Sigmoid colon (tissue), 7 donors: ENCODE measurements around the gene MPP1. TPM values are rescaled to one million over a fixed set of nuclear protein-coding genes. Genes with fewer than 3 reads are reported as not detected.

Source experiments
- DNase-seq: peaks from one replicate; pipeline ENCODE4 v3.0.0-alpha.2; 2019
- H3K27ac ChIP-seq, 4 donors: fragments of 200-600 bp; sonication (generic); one replicate each; pipeline ENCODE4 v1.5.1; 2016 to 2019; ENCODE audit warnings: mild to moderate bottlenecking in 1 of 4
- H3K27me3 ChIP-seq, 3 donors: fragments of 200-600 bp; sonication (generic); one replicate each; pipeline ENCODE4 v1.5.1; 2019; ENCODE audit warnings: mild to moderate bottlenecking in 1 of 3
- H3K36me3 ChIP-seq, 4 donors: fragments of 200-600 bp; sonication (generic); one replicate each; pipeline ENCODE4 v1.5.1; 2016 to 2019
- H3K4me1 ChIP-seq, 4 donors: fragments of 200-600 bp; sonication (generic); one replicate each; pipeline ENCODE4 v1.5.1; 2017 to 2019
- H3K4me3 ChIP-seq, 4 donors: fragments of 200-600 bp; sonication (generic); one replicate each; pipeline ENCODE4 v1.5.1; 2017 to 2019; ENCODE audit warnings: mild to moderate bottlenecking in 2 of 4, moderate library complexity in 1 of 4
- H3K9me3 ChIP-seq, 4 donors: fragments of 200-600 bp in 3 of 4; sonication (generic) in 3 of 4; one replicate each; pipeline versions ENCODE4 v1.5.1 to v1.6.1; 2013 to 2019
- EP300 ChIP-seq, 4 donors: sonication (generic); formaldehyde crosslinking; IDR thresholded peaks; one replicate each; pipeline ENCODE4 v1.6.1; 2017; ENCODE audit warnings: antibody characterized with exemption in 4 of 4
- POLR2A ChIP-seq, 2 donors: fragments of 450-650 bp; IDR thresholded peaks; one replicate each; pipeline ENCODE4 v1.6.1; 2016; ENCODE audit warnings: antibody characterized with exemption in 2 of 2, mild to moderate bottlenecking in 2 of 2, moderate library complexity in 2 of 2
- POLR2AphosphoS5 ChIP-seq, 4 donors: sonication (generic); formaldehyde crosslinking; IDR thresholded peaks; one replicate each; pipeline ENCODE4 v1.6.1; 2017; ENCODE audit warnings: antibody characterized with exemption in 4 of 4
- WGBS, 2 donors: extraction: QIAGEN DNeasy Blood & Tissue Kit; methylation state at CpG; one replicate each; pipeline ENCODE4 v1.1.7; 2013; 5-methylcytosine and 5-hydroxymethylcytosine counted together
- intact Hi-C: fragments of 100-400 bp; cut with DNase I; formaldehyde crosslinking; loops from one replicate; pipeline ENCODE4 v1.15.1; 2023
- polyA plus RNA-seq, 3 donors: library from polyadenylated mRNA; stranded (reverse); fragments of 200-250 nt; gene quantifications; one replicate each; pipeline ENCODE4 v1.2.3, GENCODE V29; 2013
- total RNA-seq, 4 donors: library from RNA; depleted of rRNA; stranded (reverse); fragments of >200 nt; gene quantifications; one replicate each; pipeline ENCODE4 v1.1.0, GENCODE V29; 2016
- TF ChIP-seq, protein P1 (sequence below), 4 experiments: fragments of 450-650 bp in 3 of 4; fragments of 200-600 bp in 1 of 4; IDR thresholded peaks; one replicate each; pipeline ENCODE4 v1.5.1; 2016 to 2019; ENCODE audit warnings: antibody characterized with exemption in 4 of 4, mild to moderate bottlenecking in 3 of 4, moderate library complexity in 2 of 4
- donor health status: healthy with polysubstance abuse.
- donor health status: Bipolar disorder and iron deficiency.
- donor health status: healthy.

MPP1 gene
- total and polyA plus RNA-seq, 7 donors, result 16.4 to 36.7 (median 27.2) TPM

- no peak overlapping the region for H3K27ac ChIP-seq
- intact Hi-C loops, result no loop called here
- 46 to 70% methylated on average over 1 of the region's 1 CpG for WGBS, 2 donors
Measured at GRCh38 chrX:154813801-154814200, 8.5 kb upstream of the MPP1 start.

GRCh38 chrX:154812341-154813101, 7.2 kb upstream of the MPP1 start:
- Histone ChIP-seq H3K27me3 (no peaks in the 10 kb centered on the region), H3K36me3 (no peaks in the 10 kb centered on the region), H3K9me3 (no peaks in the 10 kb centered on the region), H3K27ac (no peak overlapping the region), H3K4me3 (no peak overlapping the region), H3K4me1 (no peaks in the 10 kb centered on the region)
- intact Hi-C loops, result no loop called here
- DNase-seq, result no peak
- TF ChIP-seq, protein P1, sequence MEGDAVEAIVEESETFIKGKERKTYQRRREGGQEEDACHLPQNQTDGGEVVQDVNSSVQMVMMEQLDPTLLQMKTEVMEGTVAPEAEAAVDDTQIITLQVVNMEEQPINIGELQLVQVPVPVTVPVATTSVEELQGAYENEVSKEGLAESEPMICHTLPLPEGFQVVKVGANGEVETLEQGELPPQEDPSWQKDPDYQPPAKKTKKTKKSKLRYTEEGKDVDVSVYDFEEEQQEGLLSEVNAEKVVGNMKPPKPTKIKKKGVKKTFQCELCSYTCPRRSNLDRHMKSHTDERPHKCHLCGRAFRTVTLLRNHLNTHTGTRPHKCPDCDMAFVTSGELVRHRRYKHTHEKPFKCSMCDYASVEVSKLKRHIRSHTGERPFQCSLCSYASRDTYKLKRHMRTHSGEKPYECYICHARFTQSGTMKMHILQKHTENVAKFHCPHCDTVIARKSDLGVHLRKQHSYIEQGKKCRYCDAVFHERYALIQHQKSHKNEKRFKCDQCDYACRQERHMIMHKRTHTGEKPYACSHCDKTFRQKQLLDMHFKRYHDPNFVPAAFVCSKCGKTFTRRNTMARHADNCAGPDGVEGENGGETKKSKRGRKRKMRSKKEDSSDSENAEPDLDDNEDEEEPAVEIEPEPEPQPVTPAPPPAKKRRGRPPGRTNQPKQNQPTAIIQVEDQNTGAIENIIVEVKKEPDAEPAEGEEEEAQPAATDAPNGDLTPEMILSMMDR (IDR thresholded peaks at IDR 0.05), result no peak
- TF ChIP-seq POLR2A (IDR thresholded peaks at IDR 0.05) (no peak), POLR2AphosphoS5 (IDR thresholded peaks at IDR 0.05) (no peak), EP300 (IDR thresholded peaks at IDR 0.05) (no peak)
- WGBS, 2 donors, result 92 to 96% methylated on average over 2 of the region's 2 CpGs

More at GRCh38 chrX:154813801-154814200, 8.5 kb upstream of the MPP1 start:
- Histone ChIP-seq H3K36me3 (no peaks in the 10 kb centered on the region), H3K27me3 (no peaks in the 10 kb centered on the region), H3K9me3 (no peaks in the 10 kb centered on the region), H3K4me1 (no peaks in the 10 kb centered on the region), H3K4me3 (no peak overlapping the region)
- no peak for DNase-seq
- TF ChIP-seq, protein P1 (IDR thresholded peaks at IDR 0.05), result no peak
- TF ChIP-seq POLR2A (IDR thresholded peaks at IDR 0.05), result no peak
- TF ChIP-seq POLR2AphosphoS5 (IDR thresholded peaks at IDR 0.05), result no peak
- TF ChIP-seq EP300 (IDR thresholded peaks at IDR 0.05), result no peak

GRCh38 chrX:154809939-154810665, 4.8 kb upstream of the MPP1 start:
- intact Hi-C loops, result no loop called here

DNA sequence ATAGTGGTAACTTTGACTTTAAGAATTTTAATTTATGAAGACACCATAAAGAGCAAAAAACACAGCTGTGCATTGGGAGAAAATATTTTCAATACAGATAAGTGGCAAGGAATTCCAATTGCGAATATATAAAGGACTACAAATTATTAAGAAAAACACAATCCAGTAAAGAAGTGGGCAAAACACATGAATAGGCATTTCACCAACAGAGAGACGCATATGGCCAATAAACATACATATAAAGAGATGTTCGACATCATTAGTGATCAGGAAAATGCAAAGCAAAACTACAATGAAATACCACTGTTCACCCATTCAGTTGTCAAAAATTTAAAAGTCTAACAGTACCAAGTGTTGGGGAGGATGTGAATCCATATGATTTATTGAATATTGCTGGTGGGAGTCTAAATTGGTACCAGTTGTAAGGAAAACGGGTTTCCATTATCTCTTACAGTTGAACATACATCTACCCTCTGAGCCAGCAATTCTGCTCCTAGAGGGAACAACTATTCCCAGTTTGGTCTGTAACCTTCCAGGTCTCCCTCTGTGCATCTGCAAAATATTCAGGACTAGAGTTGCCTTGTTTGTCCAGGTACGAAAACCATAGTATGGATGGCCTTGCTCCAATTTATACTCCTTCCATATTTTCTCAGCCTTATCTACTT, 1.7 kb upstream of the MPP1 start:
- H3K4me1 ChIP-seq, result peaks cover 0 to 13% (median 2%) of the 10 kb centered on the region in 4 donors
- 95 to 97% methylated on average over 5 of the region's 5 CpGs for whole genome bisulfite sequencing, 2 donors
- intact Hi-C loops, result no loop called here
- H3K36me3 ChIP-seq, result no peaks in the 10 kb centered on the region
- no peak overlapping the region for H3K27ac ChIP-seq
- H3K9me3 ChIP-seq, result no peaks in the 10 kb centered on the region
- no peak overlapping the region for H3K4me3 ChIP-seq
- DNase-seq, result no peak
- TF ChIP-seq, protein P1 (IDR thresholded peaks at IDR 0.05), result no peak
- TF ChIP-seq POLR2AphosphoS5 (IDR thresholded peaks at IDR 0.05) (no peak), POLR2A (IDR thresholded peaks at IDR 0.05) (no peak), EP300 (IDR thresholded peaks at IDR 0.05) (no peak)
- H3K27me3 ChIP-seq, result no peaks in the 10 kb centered on the region

More at GRCh38 chrX:154809939-154810665, 4.8 kb upstream of the MPP1 start:
- Histone ChIP-seq H3K27ac (no peak overlapping the region), H3K36me3 (no peaks in the 10 kb centered on the region), H3K9me3 (no peaks in the 10 kb centered on the region), H3K27me3 (no peaks in the 10 kb centered on the region), H3K4me3 (no peak overlapping the region), H3K4me1 (peaks cover 0 to 5% (median 0%) of the 10 kb centered on the region in 4 donors)
- 53 to 85% methylated on average over 1 of the region's 1 CpG for WGBS, 2 donors
- no peak for TF ChIP-seq EP300 (IDR thresholded peaks at IDR 0.05)
- TF ChIP-seq, protein P1 (IDR thresholded peaks at IDR 0.05), result no peak
- no peak for TF ChIP-seq POLR2AphosphoS5 (IDR thresholded peaks at IDR 0.05)
- TF ChIP-seq POLR2A (IDR thresholded peaks at IDR 0.05), result no peak
- no peak for DNase-seq
